GM12872 (cell line): ENCODE measurements around the gene CLDN6.

Experiments used
- CTCF ChIP-seq: IDR thresholded peaks from 3 replicates; pipeline ENCODE4 v1.5.1; 2011; ENCODE audit warnings: low read depth, mild to moderate bottlenecking, low read length, moderate library complexity; ENCODE audit not compliant: insufficient read depth

Gene CLDN6

DNA sequence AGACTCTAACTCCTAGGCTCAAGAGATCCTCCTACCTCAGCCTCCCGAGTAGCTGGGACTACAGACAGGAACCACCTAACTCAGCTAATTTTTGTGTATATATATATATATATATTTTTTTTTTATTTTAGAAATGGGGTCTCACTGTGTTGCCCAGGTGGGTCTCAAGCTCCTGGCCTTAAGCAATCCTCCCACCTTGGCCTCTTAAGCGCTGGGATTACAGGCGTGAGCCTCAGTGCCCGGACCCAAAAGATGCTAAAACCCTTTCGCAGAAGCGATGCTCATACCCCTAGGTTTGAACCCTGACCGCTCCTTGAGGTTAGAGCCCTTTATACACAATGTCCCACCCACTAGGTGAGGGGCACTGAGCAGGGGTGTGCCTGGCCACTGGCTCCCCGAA lies 7.5 kb downstream of the CLDN6 start:
- TF ChIP-seq CTCF, result no peak

GRCh38 chr16:3009568-3010390 lies 8.2 kb downstream of the CLDN6 start:
- TF ChIP-seq CTCF, result no peak

GRCh38 chr16:3008690-3009037 lies 9.3 kb downstream of the CLDN6 start:
- TF ChIP-seq CTCF, result no peak

GRCh38 chr16:3007957-3008689 lies 9.9 kb downstream of the CLDN6 start:
- TF ChIP-seq CTCF, result no peak

- no peak for TF ChIP-seq CTCF
These were observed 10.7 kb downstream of the CLDN6 start for GRCh38 chr16:3007059-3007956.

GRCh38 chr16:3004781-3005284 lies 13.2 kb downstream of the CLDN6 start:
- no peak for TF ChIP-seq CTCF

DNA sequence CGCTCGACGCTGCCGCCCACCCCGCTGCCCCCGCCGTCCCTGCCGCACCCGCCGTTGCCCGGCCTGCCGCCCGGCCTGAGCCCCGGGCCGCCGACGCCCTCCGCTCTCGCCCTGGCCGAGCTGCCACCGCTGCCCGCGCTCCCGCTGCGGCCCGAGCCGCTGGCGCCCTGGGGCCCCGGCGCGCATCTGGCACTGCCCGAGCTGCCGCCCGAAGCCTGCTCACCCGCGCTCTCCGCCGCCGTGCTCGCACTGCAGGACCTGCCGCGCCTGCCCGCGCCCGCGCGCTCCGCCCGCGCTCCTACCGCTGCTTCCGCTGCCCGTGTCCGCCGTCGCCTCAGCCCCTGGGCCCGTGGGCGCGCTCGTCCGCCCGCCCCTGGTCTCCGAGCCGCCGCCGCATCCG lies 13.7 kb downstream of the CLDN6 start:
- TF ChIP-seq CTCF, result no peak
